IPS-15b (cell line): ENCODE measurements around the gene DHDH.

Experiments
- H3K27me3 ChIP-seq: one replicate; pipeline ENCODE4 v1.6.1; 2013; ENCODE audit warnings: low read length; ENCODE audit not compliant: control insufficient read depth, insufficient read depth
- H3K36me3 ChIP-seq: one replicate; pipeline ENCODE4 v1.6.1; 2013; ENCODE audit warnings: low read length; ENCODE audit not compliant: control insufficient read depth, insufficient read depth
- H3K4me1 ChIP-seq: one replicate; pipeline ENCODE4 v1.6.1; 2013; ENCODE audit warnings: mild to moderate bottlenecking, low read length; ENCODE audit not compliant: control insufficient read depth, insufficient read depth
- H3K4me3 ChIP-seq: one replicate; pipeline ENCODE4 v1.5.1; 2013; ENCODE audit warnings: low read depth, low read length
- H3K9ac ChIP-seq: one replicate; pipeline ENCODE4 v1.6.1; 2013; ENCODE audit warnings: low read depth, mild to moderate bottlenecking, low read length
- H3K9me3 ChIP-seq: one replicate; pipeline ENCODE4 v1.6.1; 2013; ENCODE audit warnings: mild to moderate bottlenecking, low read length; ENCODE audit not compliant: control insufficient read depth, insufficient read depth

Gene DHDH

DNA sequence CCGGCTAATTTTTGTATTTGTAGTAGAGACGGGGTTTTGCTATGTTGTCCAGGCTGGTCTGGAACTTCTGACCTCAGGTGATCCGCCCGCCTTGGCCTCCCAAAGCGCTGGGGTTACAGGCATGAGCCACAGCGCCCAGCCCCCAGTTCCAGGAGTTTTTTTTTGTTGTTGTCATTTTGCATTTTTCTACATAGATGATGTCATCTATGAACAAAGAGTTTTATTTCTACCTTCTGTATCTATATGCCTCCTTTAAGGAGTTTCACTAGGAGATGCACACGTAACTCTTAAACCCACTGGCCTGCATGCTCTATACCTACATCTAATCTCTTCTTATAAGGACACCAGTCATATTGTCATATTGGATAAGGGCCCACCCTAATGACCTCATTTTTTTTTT is 4.8 kb downstream of the DHDH start:
- Histone ChIP-seq H3K4me3 (no peak overlapping the region), H3K36me3 (no peaks in the 10 kb centered on the region), H3K4me1 (peaks cover 5% of the 10 kb centered on the region), H3K9me3 (no peaks in the 10 kb centered on the region), H3K27me3 (peaks cover 15% of the 10 kb centered on the region), H3K9ac (no peak overlapping the region)

- Histone ChIP-seq H3K4me1 (no peaks in the 10 kb centered on the region), H3K4me3 (no peak overlapping the region), H3K36me3 (no peaks in the 10 kb centered on the region), H3K9me3 (no peaks in the 10 kb centered on the region), H3K9ac (no peak overlapping the region), H3K27me3 (no peaks in the 10 kb centered on the region)
Measured at GRCh38 chr19:48940902-48941301, 7.4 kb downstream of the DHDH start.

- Histone ChIP-seq H3K27me3 (no peaks in the 10 kb centered on the region), H3K4me1 (no peaks in the 10 kb centered on the region), H3K9me3 (no peaks in the 10 kb centered on the region), H3K36me3 (no peaks in the 10 kb centered on the region), H3K9ac (no peak overlapping the region), H3K4me3 (no peak overlapping the region)
Measured at GRCh38 chr19:48943081-48943480, 9.6 kb downstream of the DHDH start.

GRCh38 chr19:48945415-48945814 is 11.9 kb downstream of the DHDH start:
- no peak overlapping the region for H3K9ac ChIP-seq
- H3K4me1 ChIP-seq, result no peaks in the 10 kb centered on the region
- H3K9me3 ChIP-seq, result no peaks in the 10 kb centered on the region
- no peaks in the 10 kb centered on the region for H3K36me3 ChIP-seq
- no peaks in the 10 kb centered on the region for H3K27me3 ChIP-seq
- H3K4me3 ChIP-seq, result no peak overlapping the region

DNA sequence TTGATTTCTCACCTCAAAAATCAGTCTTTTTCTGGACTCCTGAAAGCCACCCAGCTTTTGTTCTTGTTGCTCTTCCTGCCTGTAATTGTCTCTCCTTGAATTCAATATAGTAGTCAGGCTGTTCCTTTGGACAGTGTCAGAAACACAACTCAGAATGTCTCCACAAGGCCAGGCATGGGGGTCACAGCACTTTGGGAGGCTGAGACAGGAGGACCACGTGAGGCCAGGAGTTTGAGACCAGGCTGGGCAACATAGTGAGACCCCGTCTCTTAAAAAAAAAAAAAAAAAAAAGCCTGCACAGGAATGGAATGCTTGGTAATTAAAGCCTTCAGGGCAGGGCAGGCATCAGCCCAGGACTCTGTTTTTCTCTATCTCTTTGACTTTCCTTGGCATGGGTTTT is 12.3 kb downstream of the DHDH start:
- H3K4me3 ChIP-seq, result no peak overlapping the region
- no peak overlapping the region for H3K9ac ChIP-seq
- no peaks in the 10 kb centered on the region for H3K9me3 ChIP-seq
- H3K36me3 ChIP-seq, result no peaks in the 10 kb centered on the region
- H3K27me3 ChIP-seq, result no peaks in the 10 kb centered on the region
- H3K4me1 ChIP-seq, result no peaks in the 10 kb centered on the region

DNA sequence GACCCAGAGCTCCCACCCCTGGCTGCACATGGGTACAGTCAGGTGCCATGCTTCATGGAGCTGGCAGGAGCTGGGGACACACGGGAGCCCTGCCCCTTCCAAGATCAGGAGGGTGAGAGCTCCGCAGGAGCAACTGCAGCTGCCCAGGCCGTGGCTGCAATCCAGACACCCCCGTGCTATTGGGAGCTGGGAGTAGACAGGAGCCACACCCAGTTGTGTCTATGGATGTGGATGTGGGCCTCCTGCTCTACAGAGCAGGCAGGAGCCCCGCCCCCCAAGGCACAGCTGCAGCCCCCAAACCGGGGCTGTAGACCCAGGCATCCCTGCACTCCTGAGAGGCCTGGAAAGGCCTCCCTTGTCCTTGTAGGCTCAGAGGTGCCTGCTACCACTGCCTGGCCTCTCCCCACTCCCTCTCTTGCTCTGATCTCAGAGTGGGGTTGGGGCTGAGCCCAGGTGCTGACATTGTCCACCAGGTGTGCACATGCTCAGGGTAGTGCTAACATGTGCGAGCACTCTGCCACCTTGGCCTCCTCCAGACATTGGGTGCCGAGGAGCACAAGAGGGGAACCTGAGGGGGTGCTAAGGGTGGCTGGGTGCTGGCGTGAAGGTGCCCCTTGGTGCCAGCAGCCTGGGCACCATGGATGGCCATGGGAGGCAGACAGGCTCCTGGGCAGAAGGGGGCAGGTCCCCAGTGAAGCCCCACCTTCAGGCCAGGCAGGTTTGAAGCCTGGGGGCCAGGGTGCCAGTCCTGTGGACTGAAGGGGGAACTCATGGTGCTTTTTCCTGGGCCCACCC is 13.2 kb downstream of the DHDH start:
- no peaks in the 10 kb centered on the region for H3K4me1 ChIP-seq
- H3K27me3 ChIP-seq, result no peaks in the 10 kb centered on the region
- no peaks in the 10 kb centered on the region for H3K36me3 ChIP-seq
- H3K9me3 ChIP-seq, result no peaks in the 10 kb centered on the region
- H3K4me3 ChIP-seq, result no peak overlapping the region
- no peak overlapping the region for H3K9ac ChIP-seq

GRCh38 chr19:48947258-48947542 is 13.7 kb downstream of the DHDH start:
- no peaks in the 10 kb centered on the region for H3K9me3 ChIP-seq
- no peak overlapping the region for H3K9ac ChIP-seq
- no peaks in the 10 kb centered on the region for H3K27me3 ChIP-seq
- H3K4me3 ChIP-seq, result no peak overlapping the region
- H3K4me1 ChIP-seq, result no peaks in the 10 kb centered on the region
- H3K36me3 ChIP-seq, result no peaks in the 10 kb centered on the region

- Histone ChIP-seq H3K27me3 (no peaks in the 10 kb centered on the region), H3K9me3 (no peaks in the 10 kb centered on the region), H3K36me3 (no peaks in the 10 kb centered on the region), H3K4me3 (no peak overlapping the region), H3K4me1 (peaks cover 3% of the 10 kb centered on the region), H3K9ac (no peak overlapping the region)
Measured at GRCh38 chr19:48950159-48950558, 16.7 kb downstream of the DHDH start.

- H3K36me3 ChIP-seq, result peaks cover 5% of the 10 kb centered on the region
- H3K4me3 ChIP-seq, result no peak overlapping the region
- no peak overlapping the region for H3K9ac ChIP-seq
- H3K9me3 ChIP-seq, result no peaks in the 10 kb centered on the region
- H3K4me1 ChIP-seq, result peaks cover 3% of the 10 kb centered on the region
- H3K27me3 ChIP-seq, result no peaks in the 10 kb centered on the region
Measured at GRCh38 chr19:48950830-48951519, 17.5 kb downstream of the DHDH start.

- Histone ChIP-seq H3K9me3 (no peaks in the 10 kb centered on the region), H3K27me3 (no peaks in the 10 kb centered on the region), H3K9ac (no peak overlapping the region), H3K4me3 (no peak overlapping the region), H3K4me1 (peaks cover 3% of the 10 kb centered on the region), H3K36me3 (peaks cover 15% of the 10 kb centered on the region)
Measured at GRCh38 chr19:48953141-48953540, 19.6 kb downstream of the DHDH start.

GRCh38 chr19:48953990-48954594 is 20.6 kb downstream of the DHDH start:
- Histone ChIP-seq H3K27me3 (no peaks in the 10 kb centered on the region), H3K4me3 (peak overlapping the region; percentile 86), H3K9ac (peak overlapping the region; percentile 54), H3K4me1 (peaks cover 3% of the 10 kb centered on the region), H3K9me3 (no peaks in the 10 kb centered on the region), H3K36me3 (peaks cover 21% of the 10 kb centered on the region)
